Astrocyte (in vitro differentiated cells and primary cell): Measurements from ENCODE around the gene VGLL4.

Source experiments
- EZH2 ChIP-seq: IDR thresholded peaks from 2 replicates; pipeline ENCODE4 v1.6.1; 2012; ENCODE audit warnings: mild to moderate bottlenecking, low read length, inconsistent platforms; ENCODE audit not compliant: insufficient read depth
- TF ChIP-seq, protein P1 (sequence below): IDR thresholded peaks from 2 replicates; pipeline ENCODE4 v1.5.1; 2011; ENCODE audit warnings: low read depth, mild to moderate bottlenecking, inconsistent platforms, low read length, moderate library complexity; ENCODE audit not compliant: insufficient read depth

DNA sequence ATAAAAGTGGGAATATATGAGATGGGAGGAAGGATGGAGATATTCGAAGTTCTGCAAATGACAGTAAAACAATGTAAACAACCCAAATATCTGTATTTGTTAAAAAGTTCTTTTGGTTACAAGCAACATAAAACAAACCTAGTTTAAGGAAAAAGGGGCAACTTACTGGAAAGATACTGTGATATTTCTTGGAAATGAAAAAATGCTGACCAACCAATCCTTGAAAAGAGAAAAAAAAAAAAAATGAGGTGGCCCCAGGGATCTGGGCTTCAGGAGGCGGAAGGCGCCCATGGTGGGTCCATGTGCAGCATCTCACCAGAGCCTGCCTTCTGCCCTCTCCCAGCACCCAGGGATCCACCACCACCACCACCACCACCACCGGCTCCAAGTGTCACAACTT lies 59.1 kb downstream of the VGLL4 start:
- TF ChIP-seq, protein P1, sequence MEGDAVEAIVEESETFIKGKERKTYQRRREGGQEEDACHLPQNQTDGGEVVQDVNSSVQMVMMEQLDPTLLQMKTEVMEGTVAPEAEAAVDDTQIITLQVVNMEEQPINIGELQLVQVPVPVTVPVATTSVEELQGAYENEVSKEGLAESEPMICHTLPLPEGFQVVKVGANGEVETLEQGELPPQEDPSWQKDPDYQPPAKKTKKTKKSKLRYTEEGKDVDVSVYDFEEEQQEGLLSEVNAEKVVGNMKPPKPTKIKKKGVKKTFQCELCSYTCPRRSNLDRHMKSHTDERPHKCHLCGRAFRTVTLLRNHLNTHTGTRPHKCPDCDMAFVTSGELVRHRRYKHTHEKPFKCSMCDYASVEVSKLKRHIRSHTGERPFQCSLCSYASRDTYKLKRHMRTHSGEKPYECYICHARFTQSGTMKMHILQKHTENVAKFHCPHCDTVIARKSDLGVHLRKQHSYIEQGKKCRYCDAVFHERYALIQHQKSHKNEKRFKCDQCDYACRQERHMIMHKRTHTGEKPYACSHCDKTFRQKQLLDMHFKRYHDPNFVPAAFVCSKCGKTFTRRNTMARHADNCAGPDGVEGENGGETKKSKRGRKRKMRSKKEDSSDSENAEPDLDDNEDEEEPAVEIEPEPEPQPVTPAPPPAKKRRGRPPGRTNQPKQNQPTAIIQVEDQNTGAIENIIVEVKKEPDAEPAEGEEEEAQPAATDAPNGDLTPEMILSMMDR, result no peak
- no peak for TF ChIP-seq EZH2
